KMS-11 (cell line): ENCODE data around the gene ZNF117.
"Not testable (repeated sequence)": the region's sequence is repeated elsewhere in the genome, so short reads cannot be mapped to it uniquely, and the experiment has no call there.

Experiments used
- H2AFZ ChIP-seq: fragments of 200-600 bp; sonication (generic); 2 replicates; pipeline ENCODE4 v1.6.1; 2016; ENCODE audit warnings: antibody characterized with exemption, mixed run types, low read depth
- H3K27ac ChIP-seq: fragments of 200-600 bp; sonication (generic); 2 replicates; pipeline ENCODE4 v1.6.1; 2016; ENCODE audit warnings: mild to moderate bottlenecking, mixed run types
- H3K27me3 ChIP-seq: fragments of 200-600 bp; sonication (generic); 2 replicates; pipeline ENCODE4 v1.6.1; 2017; ENCODE audit warnings: mild to moderate bottlenecking, low read depth, mixed run types, moderate library complexity; ENCODE audit not compliant: insufficient read depth
- H3K36me3 ChIP-seq: fragments of 200-600 bp; sonication (generic); 2 replicates; pipeline ENCODE4 v1.6.1; 2017; ENCODE audit warnings: mild to moderate bottlenecking, mixed run types; ENCODE audit not compliant: insufficient read depth
- H3K4me1 ChIP-seq: fragments of 200-600 bp; sonication (generic); 2 replicates; pipeline ENCODE4 v1.6.1; 2016; ENCODE audit warnings: mild to moderate bottlenecking, low read depth, mixed run types; ENCODE audit not compliant: poor library complexity, severe bottlenecking
- H3K4me2 ChIP-seq: fragments of 200-600 bp; sonication (generic); 2 replicates; pipeline ENCODE4 v1.7.0; 2016; ENCODE audit warnings: mild to moderate bottlenecking, mixed run types
- H3K4me3 ChIP-seq: fragments of 200-600 bp; sonication (generic); IDR thresholded peaks from 2 replicates; pipeline ENCODE4 v1.6.1; 2017; ENCODE audit warnings: low read depth, low read length, mixed read lengths; ENCODE audit not compliant: insufficient read depth
- H3K79me2 ChIP-seq: fragments of 200-600 bp; sonication (generic); 2 replicates; pipeline ENCODE4 v1.6.1; 2016; ENCODE audit warnings: low read depth, mixed run types; ENCODE audit not compliant: insufficient read depth
- H3K9ac ChIP-seq: fragments of 200-600 bp; sonication (generic); 2 replicates; pipeline ENCODE4 v1.6.1; 2016; ENCODE audit warnings: mild to moderate bottlenecking, mixed run types
- H4K20me1 ChIP-seq: fragments of 200-600 bp; sonication (generic); 2 replicates; pipeline ENCODE4 v1.6.1; 2016; ENCODE audit warnings: mild to moderate bottlenecking, mixed run types; ENCODE audit not compliant: insufficient read depth
- CTCF ChIP-seq: fragments of 200-600 bp; sonication (generic); conservative IDR thresholded peaks from 2 replicates; pipeline ENCODE4 v1.6.1; 2017; ENCODE audit warnings: low read depth, mild to moderate bottlenecking, antibody characterized with exemption, low read length, moderate library complexity, mixed read lengths

Gene ZNF117

GRCh38 chr7:64934478-64934877, 56.4 kb downstream of the ZNF117 start:
- H3K36me3 ChIP-seq: no peaks in the 10 kb centered on the region
- no peak overlapping the region for H3K4me3 ChIP-seq
- H3K9ac ChIP-seq: no peak overlapping the region
- no peaks in the 10 kb centered on the region for H3K27me3 ChIP-seq
- H4K20me1 ChIP-seq: no peaks in the 10 kb centered on the region
- no peak overlapping the region for H2AFZ ChIP-seq
- H3K4me1 ChIP-seq: no peaks in the 10 kb centered on the region
- H3K27ac ChIP-seq: no peak overlapping the region
- no peaks in the 10 kb centered on the region for H3K79me2 ChIP-seq
- no peak overlapping the region for H3K4me2 ChIP-seq
- no peak for TF ChIP-seq CTCF

GRCh38 chr7:64928252-64929187, 62.3 kb downstream of the ZNF117 start:
- not testable (repeated sequence) for H3K4me2 ChIP-seq, H3K79me2 ChIP-seq, H2AFZ ChIP-seq, H3K36me3 ChIP-seq, H3K4me1 ChIP-seq, H3K27ac ChIP-seq, H3K4me3 ChIP-seq, H4K20me1 ChIP-seq, H3K27me3 ChIP-seq, H3K9ac ChIP-seq
